H9 (cell line): ENCODE data around the gene PI16. TPM values are rescaled to one million over a fixed set of nuclear protein-coding genes. Genes with fewer than 3 reads are reported as not detected.

Experiments
- DNase-seq: peaks from one replicate; pipeline ENCODE4 v3.0.0-alpha.2; 2017
- H2AFZ ChIP-seq: one replicate; pipeline ENCODE4 v1.6.1; 2013; ENCODE audit warnings: mild to moderate bottlenecking, low read length, control low read depth, moderate library complexity
- H2AK5ac ChIP-seq: 2 replicates; pipeline ENCODE4 v1.6.1; 2013; ENCODE audit warnings: low read length, control low read depth, mixed read lengths; ENCODE audit not compliant: insufficient read length
- H2BK120ac ChIP-seq: one replicate; pipeline ENCODE4 v1.6.1; 2013; ENCODE audit warnings: low read depth, mild to moderate bottlenecking, low read length, control low read depth, inconsistent platforms; ENCODE audit not compliant: poor library complexity, severe bottlenecking
- H2BK12ac ChIP-seq: 2 replicates; pipeline ENCODE4 v1.6.1; 2013; ENCODE audit warnings: low read length, control low read depth, mixed read lengths, low read depth; ENCODE audit not compliant: insufficient read length
- H2BK15ac ChIP-seq: 2 replicates; pipeline ENCODE4 v1.6.1; 2013; ENCODE audit warnings: low read depth, low read length, control low read depth
- H2BK20ac ChIP-seq: one replicate; pipeline ENCODE4 v1.6.1; 2013; ENCODE audit warnings: low read depth, mild to moderate bottlenecking, low read length, control low read depth, inconsistent platforms; ENCODE audit not compliant: poor library complexity, severe bottlenecking
- H2BK5ac ChIP-seq: 2 replicates; pipeline ENCODE4 v1.6.1; 2013; ENCODE audit warnings: low read length, control low read depth, mixed read lengths; ENCODE audit not compliant: insufficient read length
- H3K14ac ChIP-seq: 2 replicates; pipeline ENCODE4 v1.6.1; 2013; ENCODE audit warnings: low read length, control low read depth; ENCODE audit not compliant: insufficient read depth
- H3K18ac ChIP-seq: 2 replicates; pipeline ENCODE4 v1.6.1; 2013; ENCODE audit warnings: low read depth, mild to moderate bottlenecking, mixed read lengths, low read length, control low read depth; ENCODE audit not compliant: insufficient read length
- H3K23ac ChIP-seq: 2 replicates; pipeline ENCODE4 v1.6.1; 2013; ENCODE audit warnings: low read length, control low read depth, mixed read lengths, low read depth; ENCODE audit not compliant: insufficient read length
- H3K23me2 ChIP-seq: 2 replicates; pipeline ENCODE4 v1.6.1; 2013; ENCODE audit warnings: low read depth, mild to moderate bottlenecking, mixed read lengths, low read length, control low read depth; ENCODE audit not compliant: insufficient read length, poor library complexity, severe bottlenecking
- H3K27ac ChIP-seq: 2 replicates; pipeline ENCODE4 v1.5.1; 2013; ENCODE audit warnings: low read length, control low read depth, mixed read lengths, low read depth; ENCODE audit not compliant: insufficient read length
- H3K27me3 ChIP-seq: 2 replicates; pipeline ENCODE4 v1.6.1; 2013; ENCODE audit warnings: low read length, control low read depth, inconsistent platforms; ENCODE audit not compliant: insufficient read depth
- H3K4ac ChIP-seq: 2 replicates; pipeline ENCODE4 v1.6.1; 2013; ENCODE audit warnings: low read depth, mild to moderate bottlenecking, control low read depth, inconsistent platforms, low read length, moderate library complexity
- H3K4me1 ChIP-seq: 2 replicates; pipeline ENCODE4 v1.6.1; 2013; ENCODE audit warnings: low read length, control low read depth, inconsistent platforms; ENCODE audit not compliant: insufficient read depth
- H3K4me2 ChIP-seq: 2 replicates; pipeline ENCODE4 v1.6.1; 2013; ENCODE audit warnings: low read length, control low read depth, mixed read lengths; ENCODE audit not compliant: insufficient read length, insufficient read depth
- H3K56ac ChIP-seq: 2 replicates; pipeline ENCODE4 v1.6.1; 2013; ENCODE audit warnings: low read depth, mild to moderate bottlenecking, mixed read lengths, low read length, control low read depth; ENCODE audit not compliant: insufficient read length
- H3K79me1 ChIP-seq: 2 replicates; pipeline ENCODE4 v1.6.1; 2013; ENCODE audit warnings: low read depth, mild to moderate bottlenecking, moderate library complexity, low read length, control low read depth, inconsistent platforms; ENCODE audit not compliant: insufficient read depth, poor library complexity, severe bottlenecking
- H3K79me2 ChIP-seq: 2 replicates; pipeline ENCODE4 v1.6.1; 2013; ENCODE audit warnings: low read length, control low read depth, inconsistent platforms; ENCODE audit not compliant: insufficient read depth
- H3K9ac ChIP-seq: 2 replicates; pipeline ENCODE4 v1.6.1; 2013; ENCODE audit warnings: low read length, control low read depth, mixed read lengths; ENCODE audit not compliant: insufficient read length; ENCODE audit errors: extremely low read depth
- H3K9me3 ChIP-seq: one replicate; pipeline ENCODE4 v1.6.1; 2013; ENCODE audit warnings: low read depth, low read length, inconsistent platforms; ENCODE audit not compliant: control insufficient read depth
- H3T11ph ChIP-seq: one replicate; pipeline ENCODE4 v1.6.1; 2013; ENCODE audit warnings: mild to moderate bottlenecking, low read length, control low read depth, inconsistent platforms
- H4K20me1 ChIP-seq: one replicate; pipeline ENCODE4 v1.6.1; 2013; ENCODE audit not compliant: control insufficient read depth, insufficient read length, insufficient read depth
- H4K5ac ChIP-seq: 2 replicates; pipeline ENCODE4 v1.6.1; 2013; ENCODE audit warnings: low read depth, mild to moderate bottlenecking, mixed read lengths, low read length, control low read depth; ENCODE audit not compliant: insufficient read length
- H4K8ac ChIP-seq: replicated peaks from 2 replicates; pipeline ENCODE4 v1.6.1; 2013; ENCODE audit warnings: low read length, control low read depth, mixed read lengths, low read depth; ENCODE audit not compliant: insufficient read length
- H4K91ac ChIP-seq: 2 replicates; pipeline ENCODE4 v1.6.1; 2013; ENCODE audit warnings: low read depth, mild to moderate bottlenecking, moderate library complexity, mixed read lengths, low read length, control low read depth; ENCODE audit not compliant: insufficient read length
- H3K27ac Mint-ChIP-seq, 3 experiments: 2 replicates in 2 of 3; 3 replicates in 1 of 3; pipeline ENCODE4 v1.8.0; 2020 to 2021; ENCODE audit warnings: mixed read lengths in 3 of 3, mild to moderate bottlenecking in 1 of 3, moderate library complexity in 1 of 3
- H3K27me3 Mint-ChIP-seq: 2 replicates; pipeline ENCODE4 v1.8.0; 2021; ENCODE audit warnings: low read depth, mild to moderate bottlenecking, moderate library complexity, mixed read lengths
- H3K36me3 Mint-ChIP-seq, 3 experiments: 2 replicates in 2 of 3; 3 replicates in 1 of 3; pipeline ENCODE4 v1.8.0; 2020 to 2021; ENCODE audit warnings: low read depth in 3 of 3, mixed read lengths in 3 of 3; ENCODE audit not compliant: insufficient read depth in 1 of 3
- H3K4me1 Mint-ChIP-seq, 2 experiments: 2 replicates each; pipeline ENCODE4 v1.8.0; 2020; ENCODE audit warnings: mixed read lengths in 2 of 2
- H3K4me3 Mint-ChIP-seq, 2 experiments: 2 replicates in 1 of 2; 3 replicates in 1 of 2; pipeline ENCODE4 v1.8.0; 2020 to 2021; ENCODE audit warnings: mild to moderate bottlenecking in 2 of 2, mixed read lengths in 2 of 2, moderate library complexity in 1 of 2
- H3K9me3 Mint-ChIP-seq, 2 experiments: 2 replicates in 1 of 2; 3 replicates in 1 of 2; pipeline ENCODE4 v1.8.0; 2020; ENCODE audit warnings: mild to moderate bottlenecking in 2 of 2, mixed read lengths in 2 of 2, moderate library complexity in 1 of 2
- WGBS: extraction: QIAGEN DNeasy Blood & Tissue Kit; methylation state at CpG from one replicate; pipeline ENCODE4 v1.1.7; 2013; ENCODE audit warnings: missing lambda C conversion rate, low lambda C conversion rate, mixed read lengths; ENCODE audit not compliant: insufficient read length; ENCODE audit errors: extremely low coverage; 5-methylcytosine and 5-hydroxymethylcytosine counted together
- total RNA-seq: library from RNA; stranded (reverse); gene quantifications from 2 replicates; pipeline ENCODE4 v1.2.1, GENCODE V29; 2021
- TF ChIP-seq, protein P1 (sequence below): fragments of 200-600 bp; sonication (generic); conservative IDR thresholded peaks from 3 replicates; pipeline ENCODE4 v1.8.0; 2021; ENCODE audit warnings: antibody characterized with exemption, mild to moderate bottlenecking

PI16 gene
- total RNA-seq, 1 experiment from 2014 or later: not detected

DNA sequence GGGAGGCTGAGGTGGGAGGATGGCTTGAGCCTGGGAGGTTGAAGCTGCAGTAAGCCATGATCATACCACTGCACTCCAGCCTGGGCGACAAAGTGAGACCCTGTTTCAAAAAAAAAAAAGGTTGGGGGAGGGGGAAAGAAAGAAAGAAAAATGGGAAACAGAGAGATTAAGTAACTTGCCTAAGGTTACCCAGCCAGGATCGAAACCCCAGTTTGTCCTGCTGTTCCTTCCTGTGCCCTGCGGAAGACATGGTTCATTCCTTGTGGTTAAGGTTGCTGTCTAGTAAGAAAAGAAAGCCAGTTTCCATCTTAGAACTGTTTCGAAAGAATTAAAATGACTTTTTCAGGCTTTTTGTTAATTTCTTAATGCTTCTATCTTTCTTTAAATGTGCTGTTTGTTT lies 38.9 kb upstream of the PI16 start:
- Histone ChIP-seq H2BK12ac (no peak overlapping the region), H3K4me1 (no peaks in the 10 kb centered on the region), H3K9me3 (no peaks in the 10 kb centered on the region), H3T11ph (no peak overlapping the region), H4K91ac (no peak overlapping the region), H3K23ac (no peak overlapping the region), H3K9ac (no peak overlapping the region), H2BK15ac (no peak overlapping the region), H3K27me3 (no peaks in the 10 kb centered on the region), H2BK120ac (no peak overlapping the region), H3K79me1 (no peaks in the 10 kb centered on the region), H2BK20ac (no peak overlapping the region), H3K56ac (no peak overlapping the region), H2BK5ac (no peak overlapping the region), H2AFZ (no peak overlapping the region), H4K5ac (no peak overlapping the region), H2AK5ac (no peak overlapping the region), H3K27ac (no peak overlapping the region), H3K79me2 (no peaks in the 10 kb centered on the region), H3K18ac (no peak overlapping the region), H3K14ac (no peak overlapping the region), H3K4me2 (no peak overlapping the region), H3K23me2 (no peaks in the 10 kb centered on the region), H4K20me1 (no peaks in the 10 kb centered on the region), H4K8ac (no peak overlapping the region), H3K4ac (no peak overlapping the region)
- WGBS: no CpG with 5 or more reads among the region's 4 CpGs
- H3K9me3 Mint-ChIP-seq: no peaks in the 10 kb centered on the region
- H3K36me3 Mint-ChIP-seq: peaks cover 0 to 2% (median 0%) of the 10 kb centered on the region in 3 experiments; a peak in 1 of 7 replicates
- H3K4me1 Mint-ChIP-seq: peaks cover 4 to 8% of the 10 kb centered on the region in 2 experiments
- TF ChIP-seq, protein P1, sequence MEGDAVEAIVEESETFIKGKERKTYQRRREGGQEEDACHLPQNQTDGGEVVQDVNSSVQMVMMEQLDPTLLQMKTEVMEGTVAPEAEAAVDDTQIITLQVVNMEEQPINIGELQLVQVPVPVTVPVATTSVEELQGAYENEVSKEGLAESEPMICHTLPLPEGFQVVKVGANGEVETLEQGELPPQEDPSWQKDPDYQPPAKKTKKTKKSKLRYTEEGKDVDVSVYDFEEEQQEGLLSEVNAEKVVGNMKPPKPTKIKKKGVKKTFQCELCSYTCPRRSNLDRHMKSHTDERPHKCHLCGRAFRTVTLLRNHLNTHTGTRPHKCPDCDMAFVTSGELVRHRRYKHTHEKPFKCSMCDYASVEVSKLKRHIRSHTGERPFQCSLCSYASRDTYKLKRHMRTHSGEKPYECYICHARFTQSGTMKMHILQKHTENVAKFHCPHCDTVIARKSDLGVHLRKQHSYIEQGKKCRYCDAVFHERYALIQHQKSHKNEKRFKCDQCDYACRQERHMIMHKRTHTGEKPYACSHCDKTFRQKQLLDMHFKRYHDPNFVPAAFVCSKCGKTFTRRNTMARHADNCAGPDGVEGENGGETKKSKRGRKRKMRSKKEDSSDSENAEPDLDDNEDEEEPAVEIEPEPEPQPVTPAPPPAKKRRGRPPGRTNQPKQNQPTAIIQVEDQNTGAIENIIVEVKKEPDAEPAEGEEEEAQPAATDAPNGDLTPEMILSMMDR: no peak
- no peaks in the 10 kb centered on the region for H3K27me3 Mint-ChIP-seq
- H3K4me3 Mint-ChIP-seq: no peak overlapping the region
- no peak overlapping the region for H3K27ac Mint-ChIP-seq
- DNase-seq: no peak
